GM12878 (cell line): ENCODE results near the gene KLHDC1. TPM values are rescaled to one million over a fixed set of nuclear protein-coding genes. Genes with fewer than 3 reads are reported as not detected.

Experiments
- ATAC-seq: fragments of 200-7000 bp; cut with Tn5 transposase; 3 replicates; pipeline ENCODE4 v1.9.1; 2020; ENCODE audit warnings: mild to moderate bottlenecking, moderate library complexity
- BruUV-seq: library from RNA; stranded (reverse); fragments of 400-500 nt; replicated peaks from 2 replicates; lab custom pipeline; 2021; lab: Mats Ljungman, UMichigan
- CTCF ChIA-PET: fragments of 300-600 bp; sonication (Branson Sonifier 250); formaldehyde crosslinking; extraction: SDS; loops from one replicate; lab custom pipeline; 2021; ENCODE audit warnings: inconsistent platforms; lab: Yijun Ruan, JAX
- POLR2A ChIA-PET: fragments of 350-600 bp; formaldehyde crosslinking; extraction: SDS; loops from one replicate; lab custom pipeline; 2021; ENCODE audit warnings: inconsistent platforms; lab: Charles Lee
- RAD21 ChIA-PET: fragments of 300-600 bp; sonication (Branson Sonifier 250); formaldehyde crosslinking; loops from one replicate; lab custom pipeline; 2023; ENCODE audit warnings: antibody characterized with exemption; ENCODE audit not compliant: unreplicated experiment; lab: Charles Lee
- SMC1A ChIA-PET: fragments of 300-600 bp; sonication (Branson Sonifier 250); formaldehyde crosslinking; loops from one replicate; lab custom pipeline; 2023; ENCODE audit not compliant: unreplicated experiment, uncharacterized antibody; lab: Charles Lee
- DNase-seq: peaks from one replicate; pipeline ENCODE4 v3.0.0-alpha.2; 2011; ENCODE audit warnings: low read depth, low spot score
- FAIRE-seq: peaks from 3 replicates; lab custom pipeline; 2011; peaks lifted over from hg19 to GRCh38; lab: Jason Lieb, UNC
- H2AFZ ChIP-seq: 2 replicates; pipeline ENCODE4 v1.6.0; 2011; ENCODE audit warnings: low read depth, low read length, control low read depth; ENCODE audit not compliant: control insufficient read depth
- H3K27ac ChIP-seq: 2 replicates; pipeline ENCODE4 v1.5.1; 2011; ENCODE audit warnings: control low read depth; ENCODE audit not compliant: control insufficient read depth, insufficient read depth
- H3K27me3 ChIP-seq, 2 experiments: replicated peaks in 1 of 2; 2 replicates each; pipeline versions ENCODE4 v1.6.0 to v1.6.1; 2011; ENCODE audit warnings: low read length in 1 of 2; ENCODE audit not compliant: control insufficient read depth in 2 of 2, insufficient read depth in 2 of 2
- H3K36me3 ChIP-seq, 2 experiments: 2 replicates each; pipeline ENCODE4 v1.5.1; 2011; ENCODE audit warnings: low read length in 1 of 2; ENCODE audit not compliant: control insufficient read depth in 2 of 2, insufficient read depth in 2 of 2
- H3K4me1 ChIP-seq: 2 replicates; pipeline ENCODE4 v1.6.1; 2011; ENCODE audit warnings: mild to moderate bottlenecking, low read length, moderate library complexity, mixed read lengths; ENCODE audit not compliant: control insufficient read depth, insufficient read depth
- H3K4me2 ChIP-seq: 2 replicates; pipeline ENCODE4 v1.6.0; 2011; ENCODE audit warnings: control low read depth; ENCODE audit not compliant: control insufficient read depth, insufficient read depth
- H3K4me3 ChIP-seq: fragments of 200-600 bp; sonication (generic); 2 replicates; pipeline ENCODE4 v1.5.1; 2016
- H3K79me2 ChIP-seq: 2 replicates; pipeline ENCODE4 v1.6.0; 2011; ENCODE audit warnings: low read length; ENCODE audit not compliant: control insufficient read depth, insufficient read depth
- H3K9ac ChIP-seq: 2 replicates; pipeline ENCODE4 v1.8.0; 2011; ENCODE audit warnings: low read length, control low read depth, mixed read lengths; ENCODE audit not compliant: control insufficient read depth, insufficient read depth
- H3K9me3 ChIP-seq: replicated peaks from 3 replicates; pipeline ENCODE4 v1.5.1; 2011; ENCODE audit warnings: mild to moderate bottlenecking, low read length; ENCODE audit not compliant: control insufficient read depth, insufficient read depth
- H4K20me1 ChIP-seq: 2 replicates; pipeline ENCODE4 v1.6.0; 2011; ENCODE audit not compliant: control insufficient read depth, insufficient read depth
- CBFB ChIP-seq: IDR thresholded peaks from 2 replicates; pipeline ENCODE4 v1.6.1; 2016; ENCODE audit warnings: antibody characterized with exemption, low read depth
- EGR1 ChIP-seq, 2 experiments: IDR thresholded peaks; 1 replicate in 1 of 2; 2 replicates in 1 of 2; pipeline ENCODE4 v1.6.1; 2011 to 2012; ENCODE audit warnings: low read depth in 2 of 2, low read length in 2 of 2, borderline replicate concordance in 1 of 2, mild to moderate bottlenecking in 1 of 2, moderate library complexity in 1 of 2
- KAT2A ChIP-seq: conservative IDR thresholded peaks from 2 replicates; pipeline ENCODE4 v1.6.1; 2011; ENCODE audit warnings: low read depth, low read length; ENCODE audit not compliant: control insufficient read depth
- MEF2A ChIP-seq: IDR thresholded peaks from 2 replicates; pipeline ENCODE4 v1.6.1; 2011; ENCODE audit warnings: low read depth, mild to moderate bottlenecking, low read length, moderate library complexity; ENCODE audit not compliant: insufficient read depth
- MTA3 ChIP-seq: IDR thresholded peaks from 2 replicates; pipeline ENCODE4 v1.6.1; 2012; ENCODE audit warnings: low read length, inconsistent platforms, borderline replicate concordance
- MYB ChIP-seq: fragments of 150-350 bp; IDR thresholded peaks from 2 replicates; pipeline ENCODE4 v1.6.1; 2014; ENCODE audit warnings: mild to moderate bottlenecking, low read depth, low read length, borderline replicate concordance
- PAX8 ChIP-seq: fragments of 450-650 bp; IDR thresholded peaks from 2 replicates; pipeline ENCODE4 v1.6.1; 2017; ENCODE audit warnings: mild to moderate bottlenecking, moderate library complexity
- RAD51 ChIP-seq: fragments of 450-650 bp; IDR thresholded peaks from 2 replicates; pipeline ENCODE4 v1.6.1; 2016; ENCODE audit warnings: moderate library complexity, mild to moderate bottlenecking, inconsistent platforms
- RFX5 ChIP-seq: IDR thresholded peaks from 2 replicates; pipeline ENCODE4 v1.6.1; 2011; ENCODE audit warnings: low read depth, low read length, improper control_type of control experiment
- ZNF24 ChIP-seq: fragments of 450-650 bp; IDR thresholded peaks from 2 replicates; pipeline ENCODE4 v1.6.1; 2017; ENCODE audit warnings: antibody characterized with exemption, mild to moderate bottlenecking
- WGBS: methylation state at CpG from one replicate; pipeline ENCODE4 v1.1.6; 2016; ENCODE audit warnings: low lambda C conversion rate; ENCODE audit not compliant: insufficient replicate concordance, insufficient coverage; ENCODE audit errors: missing lambda C conversion rate; 5-methylcytosine and 5-hydroxymethylcytosine counted together
- in situ Hi-C: fragments of 300-500 bp; cut with MboI; formaldehyde crosslinking; loops from 9 replicates; pipeline ENCODE4 v1.14.3; 2018; ENCODE audit warnings: mixed read lengths
- intact Hi-C: fragments of 100-400 bp; cut with micrococcal nuclease; formaldehyde crosslinking; loops from one replicate; pipeline ENCODE4 v1.14.2; 2022; ENCODE audit not compliant: unreplicated experiment
- polyA plus RNA-seq, 11 experiments: library from polyadenylated mRNA; depleted of rRNA in 4 of 11; unstranded in 6 of 11; stranded (reverse) in 5 of 11; fragments of >200 nt; fragmentation: Nextera tagmentation in 4 of 11; fragmentation: Illumina TruSeq in 1 of 11; extraction: Ambion mirVana in 4 of 11; extraction: Trizol in 1 of 11; gene quantifications; 1 replicate in 1 of 11; 2 replicates in 10 of 11; pipeline versions ENCODE4 v1.2.1 to v1.2.3, GENCODE V29; 2011 to 2016; ENCODE audit warnings: inconsistent platforms in 2 of 11, missing spikeins in 2 of 11, low read depth in 1 of 11
- total RNA-seq, 4 experiments: library from RNA; depleted of rRNA in 3 of 4; stranded (reverse); fragments of >200 nt in 3 of 4; fragmentation: Illumina TruSeq in 1 of 4; extraction: Trizol in 1 of 4; gene quantifications; 2 replicates each; pipeline versions ENCODE4 v1.2.1 to v1.2.3, GENCODE V29; 2013 to 2021
- TF ChIP-seq, protein P1 (sequence below): fragments of 450-650 bp; IDR thresholded peaks from 2 replicates; pipeline ENCODE4 v1.6.1; 2018; ENCODE audit warnings: borderline replicate concordance, mild to moderate bottlenecking; ENCODE audit not compliant: partially characterized antibody
- TF ChIP-seq, protein P2 (sequence below): fragments of 450-650 bp; IDR thresholded peaks from 2 replicates; pipeline ENCODE4 v1.6.1; 2016; ENCODE audit warnings: mild to moderate bottlenecking
- TF ChIP-seq, protein P3 (sequence below): IDR thresholded peaks from 2 replicates; pipeline ENCODE4 v1.6.1; 2012; ENCODE audit warnings: low read depth, low read length, improper control_type of control experiment

The KLHDC1 gene
- total and polyA plus RNA-seq, 10 of the 15 experiments (the other 5 are each of a cell fraction or from before 2014, with no cell fraction given), result 0.22 to 0.98 (median 0.55) TPM

DNA sequence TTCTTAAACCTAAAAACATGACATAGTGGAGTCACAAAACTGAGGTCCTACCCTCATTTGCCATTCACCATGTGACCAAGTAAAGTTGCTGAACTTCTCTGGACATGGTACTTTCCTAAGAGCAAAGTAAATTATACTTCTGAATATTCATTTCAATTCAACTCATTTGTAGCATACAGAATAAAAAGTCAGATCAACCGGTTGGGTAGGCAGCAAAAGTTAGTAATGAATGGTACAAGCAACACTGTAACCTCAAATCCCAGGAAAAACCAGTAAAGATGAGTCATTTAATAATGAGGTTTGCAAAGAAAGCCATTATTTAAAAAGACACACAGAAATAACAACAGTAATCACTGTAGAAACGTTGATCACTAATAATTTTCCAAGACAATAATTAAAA is 13.6 kb upstream of the KLHDC1 start:
- 0% methylated on average over 2 of the region's 2 CpGs for WGBS
- ATAC-seq (peak; percentile 43), DNase-seq (no peak)
- Histone ChIP-seq H3K4me1 (no peaks in the 10 kb centered on the region), H3K27ac (no peak overlapping the region), H3K27me3 (no peaks in the 10 kb centered on the region), H3K36me3 (peaks cover 3 to 7% of the 10 kb centered on the region in 2 experiments; a peak in 3 of 4 replicates), H3K4me2 (no peak overlapping the region), H3K79me2 (no peaks in the 10 kb centered on the region), H3K9me3 (no peaks in the 10 kb centered on the region), H3K4me3 (no peak overlapping the region), H2AFZ (no peak overlapping the region)
- in situ Hi-C loops, result no loop called here
- no TSS peak for BruUV-seq
- intact Hi-C loops, result no loop called here
- ChIA-PET CTCF (no interaction called here), POLR2A (interaction anchor here (1.4 kb wide), 1 partner anchor 9 kb away, joined by 3 read pairs; the partner anchor contains the start of gene POLE2), SMC1A (no interaction called here)
- TF ChIP-seq, protein P1, sequence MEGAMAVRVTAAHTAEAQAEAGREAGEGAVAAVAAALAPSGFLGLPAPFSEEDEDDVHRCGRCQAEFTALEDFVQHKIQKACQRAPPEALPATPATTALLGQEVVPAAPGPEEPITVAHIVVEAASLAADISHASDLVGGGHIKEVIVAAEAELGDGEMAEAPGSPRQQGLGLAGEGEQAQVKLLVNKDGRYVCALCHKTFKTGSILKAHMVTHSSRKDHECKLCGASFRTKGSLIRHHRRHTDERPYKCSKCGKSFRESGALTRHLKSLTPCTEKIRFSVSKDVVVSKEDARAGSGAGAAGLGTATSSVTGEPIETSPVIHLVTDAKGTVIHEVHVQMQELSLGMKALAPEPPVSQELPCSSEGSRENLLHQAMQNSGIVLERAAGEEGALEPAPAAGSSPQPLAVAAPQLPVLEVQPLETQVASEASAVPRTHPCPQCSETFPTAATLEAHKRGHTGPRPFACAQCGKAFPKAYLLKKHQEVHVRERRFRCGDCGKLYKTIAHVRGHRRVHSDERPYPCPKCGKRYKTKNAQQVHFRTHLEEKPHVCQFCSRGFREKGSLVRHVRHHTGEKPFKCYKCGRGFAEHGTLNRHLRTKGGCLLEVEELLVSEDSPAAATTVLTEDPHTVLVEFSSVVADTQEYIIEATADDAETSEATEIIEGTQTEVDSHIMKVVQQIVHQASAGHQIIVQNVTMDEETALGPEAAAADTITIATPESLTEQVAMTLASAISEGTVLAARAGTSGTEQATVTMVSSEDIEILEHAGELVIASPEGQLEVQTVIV, result no peak
- TF ChIP-seq EGR1 (IDR thresholded peaks at IDR 0.05; ENCODE audit: borderline replicate concordance in 1 of 2, low read depth in 2 of 2, low read length in 2 of 2), result no peak
- TF ChIP-seq PAX8, result no peak
- TF ChIP-seq MTA3, result no peak
- TF ChIP-seq, protein P2, sequence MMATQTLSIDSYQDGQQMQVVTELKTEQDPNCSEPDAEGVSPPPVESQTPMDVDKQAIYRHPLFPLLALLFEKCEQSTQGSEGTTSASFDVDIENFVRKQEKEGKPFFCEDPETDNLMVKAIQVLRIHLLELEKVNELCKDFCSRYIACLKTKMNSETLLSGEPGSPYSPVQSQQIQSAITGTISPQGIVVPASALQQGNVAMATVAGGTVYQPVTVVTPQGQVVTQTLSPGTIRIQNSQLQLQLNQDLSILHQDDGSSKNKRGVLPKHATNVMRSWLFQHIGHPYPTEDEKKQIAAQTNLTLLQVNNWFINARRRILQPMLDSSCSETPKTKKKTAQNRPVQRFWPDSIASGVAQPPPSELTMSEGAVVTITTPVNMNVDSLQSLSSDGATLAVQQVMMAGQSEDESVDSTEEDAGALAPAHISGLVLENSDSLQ, result no peak
- TF ChIP-seq RAD51, result no peak
- no peak for TF ChIP-seq MEF2A
- TF ChIP-seq KAT2A, result no peak
- TF ChIP-seq ZNF24, result no peak
- TF ChIP-seq MYB, result no peak
- no peak for TF ChIP-seq RFX5
- no peak for TF ChIP-seq CBFB
- TF ChIP-seq, protein P3, sequence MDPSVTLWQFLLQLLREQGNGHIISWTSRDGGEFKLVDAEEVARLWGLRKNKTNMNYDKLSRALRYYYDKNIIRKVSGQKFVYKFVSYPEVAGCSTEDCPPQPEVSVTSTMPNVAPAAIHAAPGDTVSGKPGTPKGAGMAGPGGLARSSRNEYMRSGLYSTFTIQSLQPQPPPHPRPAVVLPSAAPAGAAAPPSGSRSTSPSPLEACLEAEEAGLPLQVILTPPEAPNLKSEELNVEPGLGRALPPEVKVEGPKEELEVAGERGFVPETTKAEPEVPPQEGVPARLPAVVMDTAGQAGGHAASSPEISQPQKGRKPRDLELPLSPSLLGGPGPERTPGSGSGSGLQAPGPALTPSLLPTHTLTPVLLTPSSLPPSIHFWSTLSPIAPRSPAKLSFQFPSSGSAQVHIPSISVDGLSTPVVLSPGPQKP, result no peak
- TF ChIP-seq, all 136 proteins: peak for 0
- FAIRE-seq, result no peak
- Histone ChIP-seq H3K9ac (no peak overlapping the region), H4K20me1 (no peaks in the 10 kb centered on the region)
- RAD21 ChIA-PET, result no interaction called here
